Stimulated activated CD8-positive, alpha-beta memory T cell treated with anti-CD3 and anti-CD28 coated beads, Interleukin-12 subunit alpha, Interleukin-12 subunit beta, amount 100 ng/mL, for 24 hours (primary cell): Measurements from ENCODE around the gene GALNT1.
"Not testable (repeated sequence)": the region's sequence is repeated elsewhere in the genome, so short reads cannot be mapped to it uniquely, and the experiment has no call there.

ENCODE experiments used
- DNase-seq: peaks from one replicate; pipeline ENCODE4 v3.0.0-alpha.2; 2020; ENCODE audit errors: extremely low read depth

GALNT1 gene

DNA sequence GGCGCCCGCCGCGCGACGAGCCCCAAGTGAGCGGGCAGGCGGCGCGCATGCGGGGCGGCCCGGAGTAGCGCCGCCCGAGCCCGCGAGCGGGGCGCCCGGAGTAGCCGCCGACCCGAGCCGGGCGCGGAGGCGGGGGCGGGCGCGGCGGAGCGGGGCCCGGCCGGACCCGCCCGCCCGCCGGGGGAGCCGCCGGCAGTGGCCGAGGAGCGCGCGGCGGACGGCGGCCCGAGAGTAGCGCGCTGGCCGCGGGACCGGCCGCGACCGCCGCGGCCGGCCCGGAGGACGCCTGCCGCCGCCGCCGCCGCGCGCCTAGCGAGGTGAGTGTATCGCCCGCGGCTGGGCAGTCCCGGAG, at the start of gene GALNT1:
GALNT1 (plus strand) TSS at position 195 of the 352 bp plus-strand sequence. CDS start 72,923 bp downstream, outside the sequence.
- DNase-seq, result no peak

DNA sequence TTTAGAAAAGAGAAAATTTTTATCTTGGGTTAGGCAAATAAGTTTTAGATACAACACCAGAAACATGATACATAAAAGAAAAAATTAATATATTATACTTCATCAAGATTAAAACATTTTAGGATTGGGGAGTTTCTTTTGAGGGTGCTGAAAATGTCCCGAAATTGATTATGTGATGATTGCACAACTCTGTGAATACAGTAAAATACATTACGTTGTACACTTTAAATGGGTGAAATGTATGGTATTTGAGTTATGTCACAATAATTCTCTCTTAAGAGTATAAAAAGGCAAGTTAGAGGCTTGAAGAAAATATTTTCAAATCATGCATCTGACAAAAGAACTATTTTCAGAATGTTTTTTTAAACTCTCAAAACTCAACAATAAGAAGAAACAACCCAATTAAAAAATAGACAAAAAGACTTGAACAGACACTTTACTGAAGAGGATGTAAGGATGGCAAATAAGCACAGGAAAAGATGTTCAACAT, 47.6 kb upstream of the GALNT1 start:
- no peak for DNase-seq

DNA sequence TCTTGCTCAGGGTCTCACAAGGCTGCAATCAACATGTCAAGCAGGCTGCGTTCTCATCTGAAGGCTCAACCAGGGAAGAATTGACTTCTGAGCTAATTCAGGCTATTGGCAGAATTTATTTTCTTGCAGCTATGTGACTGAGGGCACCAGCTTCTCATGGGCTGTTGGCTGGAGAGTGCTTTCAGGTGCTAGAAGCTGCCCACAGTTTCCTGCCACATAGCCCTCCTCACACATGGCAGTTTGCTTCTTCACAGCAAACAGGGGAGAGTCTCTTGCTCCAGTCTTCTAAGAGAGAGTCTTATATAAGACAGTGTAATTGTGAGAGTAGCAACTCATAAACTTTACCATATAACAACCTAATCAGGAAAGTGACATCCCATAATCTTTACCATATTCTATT, 46.2 kb upstream of the GALNT1 start:
- no peak for DNase-seq

DNA sequence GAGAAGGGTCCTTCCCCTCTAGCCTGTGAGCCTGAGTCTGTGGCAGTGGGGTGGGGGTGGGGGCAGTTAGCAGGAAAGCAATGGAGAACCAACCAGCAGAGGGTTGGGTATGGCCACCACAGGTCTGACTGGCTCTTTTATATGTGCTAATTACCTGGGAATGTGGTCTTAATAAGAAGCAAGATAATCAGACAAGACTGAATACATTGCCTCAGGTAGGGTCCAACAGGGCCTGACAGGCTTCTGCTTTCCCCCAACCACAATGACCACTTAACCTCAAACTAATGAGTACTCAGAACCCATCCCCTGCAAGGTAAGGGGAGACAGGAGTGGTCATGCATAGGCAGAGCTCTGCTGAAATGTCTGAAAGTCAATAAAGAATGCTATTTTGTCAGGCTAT, 39.2 kb upstream of the GALNT1 start:
- DNase-seq, result no peak

DNA sequence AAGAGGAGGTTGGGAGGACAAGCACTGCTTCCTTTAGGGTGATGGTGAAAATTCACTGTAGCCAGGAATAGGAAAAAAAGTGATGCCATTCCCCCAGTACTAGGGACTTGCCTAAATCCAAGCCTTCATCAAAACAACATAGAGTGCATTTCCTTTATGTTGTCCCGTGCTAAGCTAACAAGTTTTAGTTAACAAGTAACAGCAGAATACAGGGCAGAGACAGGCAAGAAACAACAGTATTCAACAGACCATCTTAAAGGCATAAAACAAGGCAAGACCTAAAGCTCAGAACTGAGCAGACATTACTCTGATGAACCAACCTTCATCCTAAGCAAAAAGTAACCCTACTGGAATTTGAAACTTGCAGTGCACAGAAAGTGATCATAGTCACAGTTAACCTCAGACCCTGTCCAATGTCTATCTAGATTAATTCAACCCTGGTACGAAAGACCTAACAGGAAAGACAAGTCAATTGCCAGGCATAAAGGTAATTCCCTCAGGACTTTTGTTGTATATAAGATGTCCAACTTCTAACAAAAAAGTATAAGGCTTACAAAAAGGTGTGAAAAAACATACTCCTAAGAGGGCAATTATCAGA, 34.4 kb upstream of the GALNT1 start:
- no peak for DNase-seq

DNA sequence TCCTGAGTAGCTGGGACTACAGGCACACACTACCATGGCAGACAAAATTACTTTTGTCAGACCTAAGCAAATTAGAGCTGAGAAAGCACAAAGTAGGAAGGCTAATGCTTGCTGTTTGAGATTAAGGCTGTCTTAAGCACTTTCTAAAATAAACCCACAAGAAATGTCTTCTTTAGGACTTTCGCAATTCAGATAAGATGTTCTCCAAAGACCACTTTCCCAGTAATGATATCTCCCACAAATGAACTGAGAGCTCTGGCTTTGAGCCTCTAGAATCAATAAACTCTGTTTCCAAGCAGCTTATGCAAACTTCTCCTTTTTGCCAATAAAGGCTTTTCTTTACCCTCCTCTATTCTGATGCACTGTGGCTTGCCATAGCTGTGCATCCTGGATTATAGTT, 32.0 kb upstream of the GALNT1 start:
- DNase-seq, result no peak

DNA sequence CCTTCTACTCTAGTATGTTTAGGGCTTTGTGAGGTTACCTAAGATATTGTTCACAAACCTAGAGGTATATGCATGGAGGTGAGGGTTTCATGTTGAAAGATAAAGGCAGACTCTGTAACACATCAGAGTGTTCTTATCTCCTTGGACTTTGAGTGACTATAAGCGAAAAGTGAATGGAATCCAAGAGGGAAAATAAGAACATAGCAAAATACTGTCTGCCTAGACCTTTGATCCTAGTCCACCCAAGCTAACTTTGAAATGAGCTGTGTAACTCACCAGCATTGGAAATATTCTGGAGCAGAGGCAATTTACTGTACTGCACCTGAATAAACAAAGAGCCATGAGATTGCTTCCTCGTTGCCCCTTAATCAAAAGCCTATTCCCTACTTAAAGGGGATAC, 28.2 kb upstream of the GALNT1 start:
- DNase-seq, result no peak

DNA sequence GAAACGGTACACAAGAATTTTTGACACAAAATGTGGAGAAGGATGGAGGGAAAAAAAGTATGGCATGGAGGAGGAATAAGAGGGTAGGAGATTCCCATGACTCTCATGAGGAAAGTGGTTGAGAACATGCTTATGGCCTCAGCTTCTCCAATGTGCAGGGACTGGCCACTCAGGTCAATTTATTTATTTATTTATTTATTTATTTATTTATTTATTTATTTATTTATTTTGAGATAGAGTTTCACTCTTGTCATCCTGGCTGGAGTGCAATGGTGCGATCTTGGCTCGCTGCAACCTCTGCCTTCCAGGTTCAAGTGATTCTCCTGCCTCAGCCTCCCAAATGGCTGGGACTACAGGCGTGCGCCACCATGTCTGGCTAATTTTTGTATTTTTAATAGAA, 26.0 kb upstream of the GALNT1 start:
- not testable (repeated sequence) for DNase-seq

DNA sequence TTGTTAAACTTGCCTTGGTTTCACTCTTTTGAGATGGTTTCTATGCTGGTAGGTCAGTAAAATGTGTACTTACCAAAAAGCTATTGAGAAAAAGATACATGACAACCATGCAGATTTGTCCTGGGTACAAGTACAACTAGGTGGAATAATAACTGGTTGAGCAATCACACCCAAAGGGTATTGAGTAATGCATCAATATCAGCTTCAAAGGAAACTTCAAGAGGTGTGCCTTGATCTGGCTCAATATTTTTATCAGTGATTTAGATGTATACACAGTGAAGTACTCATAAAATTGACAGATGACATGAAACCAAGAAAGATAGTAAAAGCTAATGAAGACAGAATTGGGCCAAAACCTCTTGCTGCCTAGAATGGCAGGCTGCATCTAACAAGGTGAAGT, 21.7 kb upstream of the GALNT1 start:
- DNase-seq, result no peak

DNA sequence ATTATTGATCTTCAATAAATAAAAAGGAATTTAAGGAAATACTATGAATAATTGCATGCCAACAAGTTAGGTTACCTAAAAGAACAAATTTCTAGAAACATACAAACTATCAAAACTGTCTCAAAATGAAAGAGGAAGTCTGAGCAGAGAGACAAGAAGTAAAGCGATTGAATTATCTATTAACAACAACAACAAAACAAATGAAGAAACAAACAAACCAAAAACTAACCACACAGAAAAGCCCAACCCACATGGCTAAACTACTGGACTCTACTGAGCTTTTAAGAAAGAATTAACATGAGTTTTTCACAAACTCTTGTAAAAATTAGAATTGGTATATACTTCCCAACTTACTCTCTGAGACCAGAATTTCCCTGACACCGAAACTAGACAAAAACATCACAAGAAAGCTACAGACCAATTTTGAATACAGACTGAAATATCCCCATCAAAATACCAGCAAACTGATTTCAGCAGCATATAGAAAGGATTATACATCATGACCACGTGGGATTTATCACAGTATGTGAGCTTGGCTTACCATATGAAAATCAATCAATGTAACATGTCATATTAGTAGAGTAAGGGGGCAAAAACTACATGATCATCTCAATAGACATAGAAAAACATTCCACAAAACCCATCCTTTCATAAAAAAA, 16.6 kb upstream of the GALNT1 start:
- no peak for DNase-seq

DNA sequence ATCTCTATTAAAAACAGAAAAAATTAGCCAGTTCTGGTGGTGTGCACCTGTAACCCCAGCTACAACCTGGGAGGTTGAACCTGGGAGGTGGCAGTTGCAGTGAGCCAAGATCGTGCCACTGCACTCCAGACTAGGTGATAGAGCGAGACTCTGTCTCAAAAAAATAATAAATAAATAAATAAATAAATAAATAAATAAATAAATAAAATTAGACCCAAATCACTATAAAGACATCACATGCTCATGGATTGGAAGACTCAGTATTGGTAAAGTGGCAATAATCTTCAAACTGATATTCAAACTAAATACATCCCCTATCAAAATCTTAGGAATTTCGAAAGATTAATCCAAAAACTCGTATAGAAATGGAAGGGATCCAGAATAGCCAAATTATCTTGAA, 15.5 kb upstream of the GALNT1 start:
- no peak for DNase-seq

DNA sequence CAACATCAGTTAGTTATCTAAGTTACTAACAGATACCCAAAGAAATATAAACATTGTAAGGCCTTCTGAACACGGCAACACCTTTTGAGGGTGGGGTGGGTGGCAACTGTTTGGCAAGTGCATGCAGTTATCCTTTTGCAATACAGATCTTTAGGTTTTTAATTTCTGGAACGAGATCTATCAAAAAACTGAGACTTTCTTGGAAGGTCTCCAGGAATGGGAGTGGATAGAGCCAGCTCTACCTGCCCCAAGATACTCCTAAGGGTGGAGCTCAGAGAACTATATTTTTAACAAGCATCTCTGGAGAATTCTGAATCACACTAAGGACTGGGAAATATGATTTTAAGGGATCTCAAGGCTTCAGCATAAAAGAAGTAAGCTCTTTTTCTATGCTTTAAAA, 11.4 kb upstream of the GALNT1 start:
- no peak for DNase-seq

DNA sequence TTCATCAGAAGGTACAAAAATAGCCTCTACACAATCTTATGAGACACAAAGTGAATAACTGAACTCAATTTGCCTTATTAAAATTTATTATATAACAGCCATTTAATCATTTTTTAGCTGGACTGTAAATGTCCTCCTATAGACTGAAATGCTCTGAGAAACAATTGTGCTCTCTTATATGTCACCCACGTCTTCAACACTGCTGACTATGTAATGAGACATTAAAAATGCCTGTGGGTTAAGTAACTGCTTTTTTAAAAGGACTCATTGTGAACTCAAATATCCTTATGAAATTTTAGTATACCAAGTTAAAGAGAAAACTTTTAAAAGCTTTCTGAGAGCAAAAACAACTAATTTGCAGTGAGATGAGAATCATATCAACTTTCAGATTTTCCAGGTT, 10.4 kb upstream of the GALNT1 start:
- DNase-seq, result no peak

DNA sequence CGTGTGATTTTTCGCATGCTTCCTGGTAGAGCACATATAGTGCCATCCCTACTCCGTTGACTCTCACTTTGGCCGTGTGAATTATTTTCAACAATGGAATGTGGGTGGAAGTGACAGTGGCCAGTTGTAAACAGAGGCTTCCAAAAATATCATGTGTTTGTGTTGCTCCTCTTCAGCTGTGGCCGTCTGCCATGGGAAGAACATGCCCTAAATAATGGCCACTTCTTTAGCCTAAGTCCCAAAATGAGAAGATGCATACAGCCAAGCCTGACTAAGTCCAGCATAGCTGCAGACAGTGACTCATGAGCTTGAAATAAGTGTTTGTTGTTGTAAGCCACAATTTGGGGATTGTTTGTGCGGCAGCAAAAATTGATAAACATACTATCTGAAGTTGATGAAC, 8.9 kb upstream of the GALNT1 start:
- no peak for DNase-seq

DNA sequence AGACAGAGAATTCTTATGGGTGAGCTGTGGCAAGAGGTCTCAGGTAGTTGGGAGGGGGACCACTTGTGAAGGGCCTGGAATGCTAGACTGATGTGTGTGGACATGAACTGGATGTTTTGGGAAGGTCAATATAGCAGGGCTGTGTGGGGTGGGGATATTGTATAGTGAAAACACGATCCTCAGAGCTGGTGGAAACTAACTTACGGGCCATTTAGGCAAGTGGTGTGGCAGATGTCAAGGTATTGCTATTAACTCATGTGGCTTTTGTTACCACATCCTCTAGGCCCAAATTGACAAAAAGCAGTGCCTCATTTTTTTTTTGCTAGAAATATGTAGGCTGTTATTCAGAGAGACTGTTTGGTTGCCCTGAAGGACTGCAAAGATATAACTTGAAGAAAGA, 8.0 kb upstream of the GALNT1 start:
- DNase-seq, result no peak

DNA sequence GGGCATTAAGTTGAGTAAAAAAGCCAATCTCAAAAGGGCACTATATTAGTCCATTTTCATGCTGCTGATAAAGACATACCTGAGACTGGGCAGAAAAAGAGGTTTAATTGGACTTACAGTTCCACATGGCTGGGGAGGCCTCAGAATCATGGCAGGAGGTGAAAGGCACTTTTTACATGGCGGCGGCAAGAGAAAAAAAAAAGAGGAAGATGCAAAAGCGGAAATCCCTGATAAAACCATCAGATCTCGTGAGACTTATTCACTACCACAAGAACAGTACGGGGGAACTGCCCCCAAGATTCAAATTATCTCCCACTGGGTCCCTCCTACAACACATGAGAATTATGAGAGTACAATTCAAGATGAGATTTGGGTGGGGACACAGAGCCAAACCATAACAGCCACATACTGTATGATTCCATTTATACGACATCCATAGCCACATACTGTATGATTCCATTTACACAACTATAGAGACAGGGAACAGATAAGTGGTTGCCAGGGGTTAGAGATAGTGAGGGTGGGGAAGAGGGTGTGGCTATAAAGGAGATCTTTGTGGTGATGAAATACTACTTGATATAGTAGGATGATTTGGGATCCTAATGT, 5.2 kb upstream of the GALNT1 start:
- not testable (repeated sequence) for DNase-seq

DNA sequence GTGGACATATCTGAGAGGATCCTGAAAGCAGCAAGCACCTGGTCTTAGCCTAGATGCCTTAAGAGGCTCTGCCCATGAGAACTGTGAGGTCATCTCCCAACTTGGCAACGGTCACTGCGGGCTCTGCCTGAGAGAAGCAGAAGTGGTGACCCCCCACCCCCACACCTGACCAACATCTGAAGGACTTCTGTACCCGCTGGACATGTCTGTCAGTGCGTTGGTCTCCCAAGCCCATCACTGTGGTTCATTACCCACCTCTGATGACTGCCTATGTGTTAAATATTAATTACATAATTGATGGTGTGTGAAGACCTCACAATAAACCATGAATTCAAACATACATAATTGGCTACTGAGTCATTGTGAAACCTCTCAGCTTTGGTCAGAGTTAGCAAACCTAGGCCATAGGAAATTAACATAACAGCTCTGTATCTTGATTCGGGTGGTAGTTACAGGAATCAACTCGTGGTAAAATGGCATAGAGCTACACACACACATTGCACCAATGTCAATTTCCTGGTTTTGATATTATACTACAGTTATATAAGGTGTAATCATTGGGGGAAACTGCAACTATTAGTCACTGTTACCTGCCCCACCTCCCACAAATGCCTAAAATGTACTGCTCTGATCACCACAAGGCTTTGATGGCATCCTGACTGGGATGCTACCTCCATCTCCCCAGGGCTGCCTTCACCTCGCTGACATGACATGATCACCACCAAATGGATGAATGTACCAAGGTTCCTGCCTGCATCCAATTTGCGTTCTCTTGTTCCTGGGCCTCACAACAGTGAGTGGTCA, 4.3 kb upstream of the GALNT1 start:
- no peak for DNase-seq

DNA sequence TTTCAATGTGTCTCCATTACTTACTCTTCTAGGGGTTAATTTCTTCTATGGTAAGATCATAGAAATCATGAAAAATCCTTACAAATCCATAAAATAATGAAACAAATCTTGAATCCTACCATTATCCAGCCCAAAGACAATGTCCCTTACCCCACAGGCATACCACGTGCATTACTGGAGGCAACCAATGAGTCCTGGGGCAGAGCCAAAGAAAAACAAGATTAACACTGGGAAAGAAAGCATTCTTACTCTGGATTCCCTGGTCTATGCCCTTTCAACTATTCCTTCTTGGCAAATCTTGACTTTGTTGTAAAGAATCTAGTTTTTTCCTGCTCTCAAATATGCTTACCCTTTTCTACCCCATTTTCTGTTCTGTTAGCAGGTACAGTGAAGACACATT, 3.1 kb upstream of the GALNT1 start:
- no peak for DNase-seq

DNA sequence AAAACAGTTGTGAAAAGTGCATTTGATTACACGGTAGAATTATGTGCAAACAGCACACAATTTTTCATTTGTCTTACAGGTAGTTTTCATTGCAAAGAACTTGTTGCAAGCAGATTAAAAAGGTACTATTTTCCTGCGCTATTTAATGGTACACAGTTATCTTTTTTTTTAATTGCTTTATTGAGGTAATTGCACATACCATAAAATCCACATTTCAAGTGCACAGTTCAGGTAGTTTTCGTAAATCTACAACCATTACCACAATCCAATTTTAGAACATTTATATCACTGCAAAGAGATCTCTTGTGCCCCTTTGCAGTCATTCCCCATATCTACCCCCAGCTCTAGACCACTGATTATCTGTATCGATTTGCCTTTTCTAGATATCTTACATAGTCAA, 2.6 kb upstream of the GALNT1 start:
- no peak for DNase-seq

DNA sequence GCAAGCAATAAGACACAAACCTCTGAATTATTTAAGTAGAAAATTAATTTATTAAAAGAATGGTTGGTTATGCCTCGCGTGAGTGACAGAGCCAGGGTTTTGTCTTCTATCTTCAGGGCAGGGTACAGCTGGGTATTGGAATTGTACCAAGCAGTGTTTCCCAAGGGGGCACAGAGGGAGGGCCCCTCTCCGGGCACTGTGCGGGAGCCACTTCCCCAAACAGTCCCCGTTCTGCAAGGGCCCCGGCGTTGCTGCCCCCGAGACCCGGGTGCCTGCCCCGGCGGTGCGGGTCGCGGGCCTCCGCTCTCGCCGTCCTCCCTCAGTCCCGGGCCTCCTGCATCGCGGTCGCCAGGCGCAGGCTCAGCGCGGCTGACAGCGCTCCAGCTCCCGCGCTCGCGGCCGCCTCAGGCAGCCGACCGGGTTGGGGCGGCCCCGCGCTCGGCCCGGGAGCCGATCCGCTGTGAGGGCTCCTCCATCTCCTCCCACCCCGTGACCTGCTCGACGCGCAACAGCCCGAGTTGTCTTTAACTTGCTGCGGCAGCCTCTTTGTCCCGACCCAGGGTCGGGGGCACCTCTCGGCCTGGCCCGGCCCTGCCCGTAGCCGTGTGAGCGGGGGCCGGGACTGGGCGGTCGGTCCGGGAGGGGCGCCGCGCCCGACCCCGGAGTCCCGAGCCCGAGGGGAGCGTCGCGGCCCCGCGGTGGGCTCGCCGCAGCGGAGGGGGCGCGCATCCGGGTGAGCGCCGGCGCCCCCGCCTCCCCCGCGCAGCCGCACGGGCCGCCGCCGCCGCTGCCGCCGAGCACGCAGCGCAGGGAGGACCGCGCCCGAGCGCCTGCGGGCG, 620 bp upstream of the GALNT1 start:
- DNase-seq, result no peak

DNA sequence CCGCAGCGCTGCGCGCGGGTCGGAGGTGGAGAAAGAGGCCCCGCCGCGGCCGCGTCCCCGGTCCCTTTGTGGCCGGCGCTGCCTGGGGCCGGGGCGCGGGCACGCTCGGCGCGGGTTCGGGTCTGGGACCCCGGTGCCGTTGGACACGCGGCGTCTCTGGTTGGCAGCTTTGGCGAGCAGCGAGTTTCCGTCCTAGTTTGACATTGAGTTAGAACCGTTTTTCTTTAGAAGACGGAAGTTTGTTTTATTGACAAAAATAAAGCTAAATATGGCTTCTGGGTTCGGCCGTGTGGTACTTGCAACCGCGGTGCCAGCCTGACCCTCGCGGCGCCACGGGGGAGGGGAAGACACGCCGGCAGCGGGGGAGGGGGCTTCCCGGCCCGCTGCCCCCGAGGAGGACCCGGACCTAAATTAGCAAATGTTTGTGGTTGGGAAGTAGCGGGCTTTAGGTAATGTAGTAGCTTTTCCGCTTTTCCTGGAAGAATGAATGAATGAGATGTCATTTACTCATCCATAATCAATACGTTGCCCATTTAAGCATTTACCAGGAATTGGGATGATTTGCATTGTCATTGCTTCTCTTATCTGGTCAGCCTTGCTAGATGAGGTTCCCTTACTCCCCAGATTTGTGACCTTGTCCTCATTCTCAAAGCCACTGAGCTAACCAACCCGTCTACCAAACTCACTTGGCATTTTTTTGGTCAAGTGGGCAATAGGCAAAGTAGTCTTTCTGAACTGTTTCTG, 530 bp downstream of the GALNT1 start:
- DNase-seq, result no peak
